Left ventricle myocardium inferior (tissue), 1 donor: Measurements from ENCODE around the gene ARHGEF10L. TPM values are rescaled to one million over a fixed set of nuclear protein-coding genes. Genes with fewer than 3 reads are reported as not detected.

Experiments used
- DNase-seq: peaks from one replicate; pipeline ENCODE4 v3.0.0-alpha.2; 2020
- H3K27ac ChIP-seq: fragments of 200-600 bp; replicated peaks from 2 replicates; pipeline ENCODE4 v1.8.0; 2021
- H3K27me3 ChIP-seq: fragments of 200-600 bp; 2 replicates; pipeline ENCODE4 v1.8.0; 2021; ENCODE audit warnings: low read depth
- H3K36me3 ChIP-seq: fragments of 200-600 bp; 2 replicates; pipeline ENCODE4 v1.8.0; 2021
- H3K4me1 ChIP-seq: fragments of 200-600 bp; 2 replicates; pipeline ENCODE4 v1.8.0; 2021
- H3K4me3 ChIP-seq: fragments of 200-600 bp; 2 replicates; pipeline ENCODE4 v1.8.0; 2021; ENCODE audit warnings: mild to moderate bottlenecking, moderate library complexity
- H3K9me3 ChIP-seq: fragments of 200-600 bp; replicated peaks from 2 replicates; pipeline ENCODE4 v1.8.0; 2021
- CTCF ChIP-seq: fragments of 200-600 bp; IDR thresholded peaks from 2 replicates; pipeline ENCODE4 v1.8.0; 2021; ENCODE audit warnings: antibody characterized with exemption, mild to moderate bottlenecking, borderline replicate concordance
- intact Hi-C: fragments of 100-400 bp; cut with micrococcal nuclease; formaldehyde crosslinking; loops from one replicate; pipeline ENCODE4 v1.11.0; 2022
- total RNA-seq: library from RNA; stranded (reverse); fragmentation: NEBNext Ultra II Directional; extraction: Animal tissue kit (Norgen Biotek cat#: 25700); gene quantifications from one replicate; pipeline ENCODE4 v1.2.1, GENCODE V29; 2021
- donor health status: DM: no; HTN: yes; CAD: no; lungs with severe emphysema.

The ARHGEF10L gene
- total RNA-seq, 1 donor from 2014 or later: 59.1 TPM

GRCh38 chr1:17600321-17600720 is 60.8 kb downstream of the ARHGEF10L start:
- H3K27me3 ChIP-seq: no peaks in the 10 kb centered on the region
- H3K36me3 ChIP-seq: no peaks in the 10 kb centered on the region
- no peak overlapping the region for H3K4me3 ChIP-seq
- intact Hi-C loops: no loop called here
- no peak for TF ChIP-seq CTCF
- DNase-seq: no peak
- H3K27ac ChIP-seq: peak overlapping the region; percentile 59
- no peaks in the 10 kb centered on the region for H3K9me3 ChIP-seq
- H3K4me1 ChIP-seq: peaks cover 54% of the 10 kb centered on the region

- TF ChIP-seq CTCF: no peak
- H3K27me3 ChIP-seq: no peaks in the 10 kb centered on the region
- no peak overlapping the region for H3K4me3 ChIP-seq
- H3K27ac ChIP-seq: no peak overlapping the region
- no peaks in the 10 kb centered on the region for H3K9me3 ChIP-seq
- intact Hi-C loops: no loop called here
- no peaks in the 10 kb centered on the region for H3K36me3 ChIP-seq
- no peak for DNase-seq
- H3K4me1 ChIP-seq: peaks cover 54% of the 10 kb centered on the region
Observed at GRCh38 chr1:17601643-17602382, 62.3 kb downstream of the ARHGEF10L start.

- no peaks in the 10 kb centered on the region for H3K27me3 ChIP-seq
- H3K27ac ChIP-seq: peak overlapping the region; percentile 89
- no peak overlapping the region for H3K4me3 ChIP-seq
- intact Hi-C loops: no loop called here
- no peak for TF ChIP-seq CTCF
- H3K36me3 ChIP-seq: peaks cover 13% of the 10 kb centered on the region
- no peak for DNase-seq
- H3K4me1 ChIP-seq: peaks cover 48% of the 10 kb centered on the region
- H3K9me3 ChIP-seq: no peaks in the 10 kb centered on the region
Observed at GRCh38 chr1:17603091-17603841, 63.8 kb downstream of the ARHGEF10L start.

- H3K27me3 ChIP-seq: no peaks in the 10 kb centered on the region
- intact Hi-C loops: loop anchor here (2.0 kb wide), 1 partner anchor 103 kb away; no protein-coding TSS in a partner anchor
- H3K36me3 ChIP-seq: peaks cover 28% of the 10 kb centered on the region
- peaks cover 28% of the 10 kb centered on the region for H3K4me1 ChIP-seq
- peak overlapping the region; percentile 89 for H3K27ac ChIP-seq
- DNase-seq: peak; percentile 56
- no peak overlapping the region for H3K4me3 ChIP-seq
- no peaks in the 10 kb centered on the region for H3K9me3 ChIP-seq
- TF ChIP-seq CTCF: no peak
Observed at GRCh38 chr1:17605582-17606344, 66.3 kb downstream of the ARHGEF10L start.

GRCh38 chr1:17606826-17607440 is 67.4 kb downstream of the ARHGEF10L start:
- peak; percentile 91 for TF ChIP-seq CTCF
- peak; percentile 73 for DNase-seq
- H3K4me3 ChIP-seq: no peak overlapping the region
- H3K4me1 ChIP-seq: peaks cover 28% of the 10 kb centered on the region
- intact Hi-C loops: loop anchor here (2.0 kb wide), 1 partner anchor 104 kb away; no protein-coding TSS in a partner anchor
- H3K9me3 ChIP-seq: no peaks in the 10 kb centered on the region
- H3K36me3 ChIP-seq: peaks cover 31% of the 10 kb centered on the region
- peak overlapping the region; percentile 89 for H3K27ac ChIP-seq
- no peaks in the 10 kb centered on the region for H3K27me3 ChIP-seq
